ENCODE results near the gene RALB. TPM values are rescaled to one million over a fixed set of nuclear protein-coding genes. Genes with fewer than 3 reads are reported as not detected.

The RALB gene
- total RNA-seq, 1 donor from 2014 or later: 45.8 TPM

GRCh38 chr2:120316528-120317179 lies 64.0 kb downstream of the RALB start:
- peaks cover 40% of the 10 kb centered on the region for H3K4me1 ChIP-seq
- H3K36me3 ChIP-seq: no peaks in the 10 kb centered on the region
- no peaks in the 10 kb centered on the region for H3K9me3 ChIP-seq (replicated peaks)
- peaks cover 2% of the 10 kb centered on the region for H3K27me3 ChIP-seq (ENCODE audit: low read depth)
- H3K4me3 ChIP-seq: no peak overlapping the region
- TF ChIP-seq CTCF (IDR thresholded peaks at IDR 0.05; ENCODE audit: borderline replicate concordance): no peak
- intact Hi-C loops (cut with micrococcal nuclease): no loop called here
- DNase-seq: no peak
- no peak overlapping the region for H3K27ac ChIP-seq (replicated peaks)

DNA sequence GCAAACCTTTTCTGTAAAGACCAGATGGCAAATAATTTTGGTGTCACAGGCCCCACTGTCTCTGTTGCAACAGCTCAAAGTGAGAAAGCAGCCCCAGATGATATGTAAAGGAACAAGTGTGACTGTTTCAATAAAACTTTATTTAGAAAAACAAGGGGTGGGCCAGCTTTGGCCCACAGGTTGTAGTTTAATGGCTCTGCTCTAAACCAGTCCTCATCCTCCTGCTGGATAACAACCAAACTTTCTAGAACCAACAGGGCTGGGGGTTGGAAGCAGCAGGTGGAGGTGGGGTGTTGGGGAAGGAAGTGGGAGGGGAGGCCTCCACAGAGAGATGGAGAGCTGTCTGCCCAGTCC lies 64.5 kb downstream of the RALB start:
- no peak for TF ChIP-seq CTCF (IDR thresholded peaks at IDR 0.05; ENCODE audit: borderline replicate concordance)
- no peak for DNase-seq
- H3K27ac ChIP-seq (replicated peaks): no peak overlapping the region

DNA sequence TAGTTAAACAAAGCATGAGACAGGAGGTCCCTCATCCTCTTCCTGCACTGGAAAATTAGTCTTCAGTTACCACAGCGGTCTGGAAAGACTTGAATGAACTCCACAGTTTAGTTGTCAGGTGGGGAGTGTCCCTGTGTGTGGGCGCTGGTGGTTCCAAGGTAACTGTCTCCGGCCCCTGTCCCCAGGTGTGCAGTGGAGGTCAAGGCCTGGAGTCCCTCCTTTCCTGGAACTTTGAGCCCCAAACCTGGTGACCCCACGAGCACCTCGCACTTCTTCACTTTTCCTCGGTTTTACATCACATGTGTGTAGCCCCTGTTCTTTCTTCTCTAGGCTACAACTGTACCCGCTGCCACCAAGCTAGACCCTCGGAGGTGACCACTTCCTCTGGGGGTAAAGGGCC lies 65.3 kb downstream of the RALB start:
- Histone ChIP-seq H3K27ac (replicated peaks) (no peak overlapping the region), H3K4me3 (no peak overlapping the region), H3K9me3 (replicated peaks) (no peaks in the 10 kb centered on the region), H3K27me3 (ENCODE audit: low read depth) (peaks cover 14% of the 10 kb centered on the region), H3K36me3 (no peaks in the 10 kb centered on the region), H3K4me1 (peaks cover 36% of the 10 kb centered on the region)
- TF ChIP-seq CTCF (IDR thresholded peaks at IDR 0.05; ENCODE audit: borderline replicate concordance): no peak
- intact Hi-C loops (cut with micrococcal nuclease): no loop called here
- no peak for DNase-seq

More for the DNA sequence above, 64.5 kb downstream of the RALB start:
- peaks cover 7% of the 10 kb centered on the region for H3K27me3 ChIP-seq (ENCODE audit: low read depth)
- H3K36me3 ChIP-seq: no peaks in the 10 kb centered on the region
- intact Hi-C loops (cut with micrococcal nuclease): no loop called here
- H3K4me3 ChIP-seq: no peak overlapping the region
- H3K4me1 ChIP-seq: peaks cover 40% of the 10 kb centered on the region
- no peaks in the 10 kb centered on the region for H3K9me3 ChIP-seq (replicated peaks)

- H3K4me3 ChIP-seq: no peak overlapping the region
- TF ChIP-seq CTCF (IDR thresholded peaks at IDR 0.05; ENCODE audit: borderline replicate concordance): no peak
- peak overlapping the region; percentile 36 for H3K27ac ChIP-seq (replicated peaks)
- no peaks in the 10 kb centered on the region for H3K36me3 ChIP-seq
- H3K4me1 ChIP-seq: peaks cover 38% of the 10 kb centered on the region
- no peaks in the 10 kb centered on the region for H3K9me3 ChIP-seq (replicated peaks)
- intact Hi-C loops (cut with micrococcal nuclease): no loop called here
- peak; percentile 61 for DNase-seq
- peaks cover 17% of the 10 kb centered on the region for H3K27me3 ChIP-seq (ENCODE audit: low read depth)
These were observed 66.0 kb downstream of the RALB start for GRCh38 chr2:120318626-120319025.

- peaks cover 22% of the 10 kb centered on the region for H3K27me3 ChIP-seq (ENCODE audit: low read depth)
- H3K4me3 ChIP-seq: peak overlapping the region; percentile 14
- H3K9me3 ChIP-seq (replicated peaks): no peaks in the 10 kb centered on the region
- peak overlapping the region; percentile 36 for H3K27ac ChIP-seq (replicated peaks)
- H3K36me3 ChIP-seq: no peaks in the 10 kb centered on the region
- peaks cover 39% of the 10 kb centered on the region for H3K4me1 ChIP-seq
- intact Hi-C loops (cut with micrococcal nuclease): no loop called here
- TF ChIP-seq CTCF (IDR thresholded peaks at IDR 0.05; ENCODE audit: borderline replicate concordance): no peak
- DNase-seq: no peak
These were observed 66.5 kb downstream of the RALB start for GRCh38 chr2:120319123-120319522.

Measured in left ventricle myocardium inferior (tissue), 1 donor.